ENCODE results near the gene MYO1D. TPM values are rescaled to one million over a fixed set of nuclear protein-coding genes. Genes with fewer than 3 reads are reported as not detected.

The MYO1D gene
- total and polyA plus RNA-seq, 2 donors (not counting 3 experiments of a cell fraction or from before 2014, with no cell fraction given) = 37.8 to 85.5 TPM

DNA sequence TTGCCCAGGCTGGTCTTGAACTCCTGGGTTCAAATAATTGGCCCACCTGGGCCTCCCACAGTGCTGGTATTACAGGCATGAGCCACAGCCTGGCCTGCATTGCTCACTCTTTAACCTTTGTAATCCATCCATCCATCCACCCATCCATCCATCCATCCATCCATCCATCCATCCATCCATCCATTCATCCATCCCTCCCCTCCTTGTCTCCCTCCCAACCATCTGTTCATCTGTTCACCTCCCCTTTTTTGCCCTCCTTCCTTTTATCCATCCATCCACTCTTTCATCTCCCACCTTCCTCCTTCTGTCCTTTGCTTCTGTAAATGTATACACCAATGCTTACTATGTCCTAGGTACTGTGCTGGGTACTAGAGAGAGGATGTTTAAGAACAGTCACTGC is 324.6 kb downstream of the MYO1D start:
- CTCF ChIA-PET = no interaction called here
- dilution Hi-C loops (cut with MboI; ENCODE audit: extremely low pct_ligation_motif_present, low sequenced_read_pairs) = no loop called here
- no peak for DNase-seq (ENCODE audit: low read depth, low spot score)

More for the DNA sequence above, 324.6 kb downstream of the MYO1D start:
- no peak overlapping the region for H3K9ac ChIP-seq (replicated peaks; ENCODE audit: extremely low read depth, insufficient read depth, low read length)
- BruUV-seq (replicated peaks) = no TSS peak
- FAIRE-seq = no peak
- H3K27me3 ChIP-seq (ENCODE audit: control insufficient read depth in 2 of 2, insufficient read depth in 2 of 2, low read length in 2 of 2) = no peaks in the 10 kb centered on the region
- TF ChIP-seq JUN (IDR thresholded peaks at IDR 0.05; ENCODE audit: borderline replicate concordance, insufficient read depth, insufficient read length, low read depth) (no peak), MAX (IDR thresholded peaks at IDR 0.05; ENCODE audit: insufficient read depth, insufficient read length) (no peak), MYC (IDR thresholded peaks at IDR 0.05; ENCODE audit: low read depth, low read length) (no peak), CTCF (IDR thresholded peaks at IDR 0.05; ENCODE audit: extremely low read depth in 1 of 2, insufficient read depth in 1 of 2, low read depth in 1 of 2, low read length in 2 of 2) (no peak), EZH2 (IDR thresholded peaks at IDR 0.05; ENCODE audit: borderline replicate concordance, low read depth, low read length, severe bottlenecking) (no peak), POLR2A (IDR thresholded peaks at IDR 0.05; ENCODE audit: low read depth, low read length) (no peak), POLR2AphosphoS5 (IDR thresholded peaks at IDR 0.05; ENCODE audit: insufficient read depth, low read depth, low read length) (no peak), GATA2 (IDR thresholded peaks at IDR 0.05; ENCODE audit: insufficient read depth, insufficient read length, low read depth, low read length) (no peak), FOS (IDR thresholded peaks at IDR 0.05; ENCODE audit: borderline replicate concordance, insufficient read depth, low read length) (no peak)
- no peaks in the 10 kb centered on the region for H3K36me3 ChIP-seq (ENCODE audit: control insufficient read depth in 2 of 2, extremely low read depth in 1 of 2, insufficient read depth in 2 of 2, low read length in 2 of 2)
- no peaks in the 10 kb centered on the region for H4K20me1 ChIP-seq (replicated peaks; ENCODE audit: control insufficient read depth, extremely low read depth, insufficient read depth, low read length)
- no peaks in the 10 kb centered on the region for H3K79me2 ChIP-seq (ENCODE audit: control insufficient read depth, insufficient read depth, low read length)
- H3K9me1 ChIP-seq (replicated peaks; ENCODE audit: control insufficient read depth, extremely low read depth, insufficient read depth, low read length) = no peaks in the 10 kb centered on the region
- H3K4me2 ChIP-seq (ENCODE audit: insufficient read depth, low read length) = no peak overlapping the region
- no peaks in the 10 kb centered on the region for H3K9me3 ChIP-seq (replicated peaks; ENCODE audit: control insufficient read depth, insufficient read depth, low read length)
- intact Hi-C loops (cut with micrococcal nuclease) = no loop called here
- H3K27ac ChIP-seq (ENCODE audit: insufficient read depth, low read depth, low read length) = no peak overlapping the region
- POLR2A ChIA-PET = no interaction called here
- H3K4me1 ChIP-seq (ENCODE audit: control insufficient read depth, extremely low read depth, insufficient read depth, low read length) = peaks cover 16% of the 10 kb centered on the region
- H3K4me3 ChIP-seq (replicated peaks in 1 of 3; ENCODE audit: insufficient read depth in 1 of 3, low read depth in 1 of 3, low read length in 3 of 3) = no peak overlapping the region
- H2AFZ ChIP-seq (ENCODE audit: low read depth, low read length) = no peak overlapping the region
